ENCODE measurements around the gene RPGRIP1L.

The RPGRIP1L gene

GRCh38 chr16:53646506-53646905 is 57.2 kb downstream of the RPGRIP1L start:
- in situ Hi-C loops (cut with HindIII; ENCODE audit: low pct_ligation_motif_present, low sequenced_read_pairs) = no loop called here
- Histone ChIP-seq H3K4me3 (ENCODE audit: low read depth, low read length) (no peak overlapping the region), H3K27ac (no peak overlapping the region), H3K36me3 (replicated peaks) (peaks cover 5% of the 10 kb centered on the region), H3K27me3 (replicated peaks) (no peaks in the 10 kb centered on the region)
- no peak for TF ChIP-seq CTCF (IDR thresholded peaks at IDR 0.05; ENCODE audit: low read depth, low read length, missing control alignments)
- no peak for DNase-seq

GRCh38 chr16:53643474-53643873 is 60.2 kb downstream of the RPGRIP1L start:
- no peak for DNase-seq
- no peaks in the 10 kb centered on the region for H3K27me3 ChIP-seq (replicated peaks)
- in situ Hi-C loops (cut with HindIII; ENCODE audit: low pct_ligation_motif_present, low sequenced_read_pairs) = no loop called here
- TF ChIP-seq CTCF (IDR thresholded peaks at IDR 0.05; ENCODE audit: low read depth, low read length, missing control alignments) = no peak
- H3K27ac ChIP-seq = no peak overlapping the region
- peaks cover 3% of the 10 kb centered on the region for H3K36me3 ChIP-seq (replicated peaks)
- no peak overlapping the region for H3K4me3 ChIP-seq (ENCODE audit: low read depth, low read length)

GRCh38 chr16:53642094-53642493 is 61.6 kb downstream of the RPGRIP1L start:
- in situ Hi-C loops (cut with HindIII; ENCODE audit: low pct_ligation_motif_present, low sequenced_read_pairs) = no loop called here
- TF ChIP-seq CTCF (IDR thresholded peaks at IDR 0.05; ENCODE audit: low read depth, low read length, missing control alignments) = no peak
- no peak overlapping the region for H3K4me3 ChIP-seq (ENCODE audit: low read depth, low read length)

DNA sequence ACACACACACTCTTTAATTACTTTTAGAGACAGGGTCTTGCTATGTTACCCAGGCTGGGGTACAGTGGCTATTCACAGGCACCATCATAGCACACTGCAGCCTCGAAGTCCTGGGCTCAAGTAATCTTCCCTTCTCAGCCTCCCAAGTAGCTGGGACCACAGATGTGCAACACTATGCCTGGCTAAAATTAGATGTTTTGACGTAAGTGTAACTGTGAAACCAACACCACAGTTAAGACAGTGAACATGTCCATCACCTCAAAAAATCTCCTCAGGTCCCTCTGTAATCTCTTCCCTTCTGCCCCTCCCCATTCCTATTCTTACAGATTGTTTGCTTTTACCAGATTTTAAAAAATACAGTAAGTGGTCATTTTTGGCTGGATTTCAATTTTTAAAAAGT is 66.7 kb downstream of the RPGRIP1L start:
- Histone ChIP-seq H3K27ac (no peak overlapping the region), H3K36me3 (replicated peaks) (peaks cover 2% of the 10 kb centered on the region), H3K4me3 (ENCODE audit: low read depth, low read length) (no peak overlapping the region), H3K27me3 (replicated peaks) (no peaks in the 10 kb centered on the region)
- in situ Hi-C loops (cut with HindIII; ENCODE audit: low pct_ligation_motif_present, low sequenced_read_pairs) = no loop called here
- DNase-seq = no peak
- no peak for TF ChIP-seq CTCF (IDR thresholded peaks at IDR 0.05; ENCODE audit: low read depth, low read length, missing control alignments)

More at GRCh38 chr16:53642094-53642493, 61.6 kb downstream of the RPGRIP1L start:
- no peak for DNase-seq
- H3K36me3 ChIP-seq (replicated peaks) = peaks cover 3% of the 10 kb centered on the region
- H3K27ac ChIP-seq = no peak overlapping the region
- H3K27me3 ChIP-seq (replicated peaks) = no peaks in the 10 kb centered on the region

DNA sequence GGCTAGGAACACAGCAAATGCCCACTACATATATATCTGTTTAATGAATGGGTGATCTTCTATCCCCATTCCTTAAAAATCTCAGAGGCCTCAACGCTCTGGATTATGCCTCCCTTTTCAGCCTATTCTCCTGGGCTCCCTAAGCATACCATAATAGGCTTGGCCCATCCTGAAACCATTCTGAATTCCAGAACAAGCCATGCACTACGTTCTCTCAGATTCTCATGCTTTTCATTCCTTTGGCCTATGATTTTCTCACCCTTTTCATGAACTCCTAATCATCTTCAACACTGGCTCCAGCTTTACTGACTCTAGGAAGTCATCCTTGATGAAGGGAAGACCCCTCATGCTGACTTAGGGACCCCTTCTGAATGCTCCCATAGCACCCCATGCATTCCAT is 71.1 kb downstream of the RPGRIP1L start:
- Histone ChIP-seq H3K4me3 (ENCODE audit: low read depth, low read length) (no peak overlapping the region), H3K27me3 (replicated peaks) (no peaks in the 10 kb centered on the region), H3K27ac (no peak overlapping the region), H3K36me3 (replicated peaks) (peaks cover 2% of the 10 kb centered on the region)
- TF ChIP-seq CTCF (IDR thresholded peaks at IDR 0.05; ENCODE audit: low read depth, low read length, missing control alignments) = no peak
- peak; percentile 2 for DNase-seq
- in situ Hi-C loops (cut with HindIII; ENCODE audit: low pct_ligation_motif_present, low sequenced_read_pairs) = no loop called here

DNA sequence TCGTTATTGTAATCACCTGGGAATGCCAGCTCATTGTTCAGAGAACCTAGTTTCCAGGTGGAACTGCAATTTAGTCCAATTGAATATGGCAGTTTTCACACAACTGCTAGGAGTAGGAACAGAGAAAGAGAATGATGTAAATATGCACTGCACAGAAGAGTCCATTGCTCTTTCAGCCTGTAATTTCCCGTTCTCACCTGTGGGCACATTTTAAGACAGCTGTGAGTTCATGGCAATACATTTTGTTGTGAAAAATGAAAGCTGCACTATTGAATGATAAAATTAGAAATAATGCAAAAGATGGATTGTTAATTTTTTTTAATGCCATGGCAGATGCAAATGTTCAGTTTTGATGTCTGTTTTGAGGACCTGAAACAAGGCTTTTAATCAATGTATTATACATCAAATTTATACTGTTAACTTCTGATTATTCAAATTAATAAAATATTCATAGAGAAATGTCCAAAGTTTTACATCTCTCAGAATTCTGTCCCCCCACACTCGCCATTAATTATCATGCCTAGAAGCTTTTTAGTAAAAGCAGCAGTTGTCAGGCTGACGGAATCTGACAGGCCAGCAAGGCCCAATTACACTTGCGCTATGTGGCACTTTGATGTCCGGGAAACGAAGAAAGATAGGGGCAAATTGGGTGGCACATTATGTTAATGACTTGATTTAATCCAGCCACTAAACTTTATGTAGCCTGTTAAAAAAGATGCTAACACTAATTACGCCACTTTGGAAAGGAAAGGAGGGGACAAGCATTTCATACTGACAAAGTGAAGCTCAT is 72.2 kb downstream of the RPGRIP1L start:
- no peaks in the 10 kb centered on the region for H3K27me3 ChIP-seq (replicated peaks)
- no peak for DNase-seq
- peaks cover 2% of the 10 kb centered on the region for H3K36me3 ChIP-seq (replicated peaks)
- TF ChIP-seq CTCF (IDR thresholded peaks at IDR 0.05; ENCODE audit: low read depth, low read length, missing control alignments) = no peak
- H3K27ac ChIP-seq = no peak overlapping the region
- in situ Hi-C loops (cut with HindIII; ENCODE audit: low pct_ligation_motif_present, low sequenced_read_pairs) = no loop called here
- H3K4me3 ChIP-seq (ENCODE audit: low read depth, low read length) = no peak overlapping the region
